Omental fat pad (tissue), 4 donors: Measurements from ENCODE around the gene UTS2B. TPM values are rescaled to one million over a fixed set of nuclear protein-coding genes. Genes with fewer than 3 reads are reported as not detected.
"Not testable (repeated sequence)": the region's sequence is repeated elsewhere in the genome, so short reads cannot be mapped to it uniquely, and the experiment has no call there.

ENCODE experiments used
- ATAC-seq: fragments of 150-250 bp; one replicate; pipeline ENCODE4 v1.9.1; 2016; ENCODE audit warnings: mild to moderate bottlenecking, moderate library complexity; ENCODE audit not compliant: low FRiP score
- DNase-seq: peaks from one replicate; pipeline ENCODE4 v3.0.0-alpha.2; 2019; ENCODE audit warnings: low spot score
- CTCF ChIP-seq, 3 donors: fragments of 450-650 bp; IDR thresholded peaks; one replicate each; pipeline ENCODE4 v1.5.1; 2016 to 2017; ENCODE audit warnings: antibody characterized with exemption in 3 of 3, mild to moderate bottlenecking in 3 of 3, moderate library complexity in 2 of 3
- total RNA-seq, 4 donors: library from RNA; depleted of rRNA; stranded (reverse); fragments of >200 nt; gene quantifications; one replicate each; pipeline ENCODE4 v1.1.0, GENCODE V29; 2016

UTS2B gene
- total RNA-seq, 4 donors from 2014 or later = 0.24 to 1.3 (median 1.00) TPM

- no peak for ATAC-seq
- DNase-seq = no peak
- no peak for TF ChIP-seq CTCF (IDR thresholded peaks at IDR 0.05)
These were observed 77.1 kb downstream of the UTS2B start for GRCh38 chr3:191253089-191253799.

- no peak for TF ChIP-seq CTCF (IDR thresholded peaks at IDR 0.05)
- ATAC-seq = no peak
- DNase-seq = no peak
These were observed 83.7 kb downstream of the UTS2B start for GRCh38 chr3:191246630-191247029.

- not testable (repeated sequence) for DNase-seq, ATAC-seq
These were observed 84.3 kb downstream of the UTS2B start for GRCh38 chr3:191246034-191246433.

GRCh38 chr3:191244242-191244867, 86.0 kb downstream of the UTS2B start:
- ATAC-seq (no peak), DNase-seq (no peak)
- no peak for TF ChIP-seq CTCF (IDR thresholded peaks at IDR 0.05)

GRCh38 chr3:191240486-191240885, 89.8 kb downstream of the UTS2B start:
- no peak for ATAC-seq

GRCh38 chr3:191239407-191240031, 90.8 kb downstream of the UTS2B start:
- DNase-seq (no peak), ATAC-seq (no peak)
- no peak for TF ChIP-seq CTCF (IDR thresholded peaks at IDR 0.05)

More at GRCh38 chr3:191240486-191240885, 89.8 kb downstream of the UTS2B start:
- TF ChIP-seq CTCF (IDR thresholded peaks at IDR 0.05) = no peak
- DNase-seq = no peak

- no peak for ATAC-seq
- no peak for DNase-seq
- no peak for TF ChIP-seq CTCF (IDR thresholded peaks at IDR 0.05)
These were observed 92.0 kb downstream of the UTS2B start for GRCh38 chr3:191238321-191238817.
